GM19372 (cell line): ENCODE results near the gene FSTL4.

Experiments
- ATAC-seq: cut with Tn5 transposase; IDR thresholded peaks from one replicate; pipeline ENCODE4 v1.9.1; 2021; ENCODE audit warnings: mild to moderate bottlenecking, low read depth, moderate library complexity; ENCODE audit not compliant: unreplicated experiment

Gene FSTL4

DNA sequence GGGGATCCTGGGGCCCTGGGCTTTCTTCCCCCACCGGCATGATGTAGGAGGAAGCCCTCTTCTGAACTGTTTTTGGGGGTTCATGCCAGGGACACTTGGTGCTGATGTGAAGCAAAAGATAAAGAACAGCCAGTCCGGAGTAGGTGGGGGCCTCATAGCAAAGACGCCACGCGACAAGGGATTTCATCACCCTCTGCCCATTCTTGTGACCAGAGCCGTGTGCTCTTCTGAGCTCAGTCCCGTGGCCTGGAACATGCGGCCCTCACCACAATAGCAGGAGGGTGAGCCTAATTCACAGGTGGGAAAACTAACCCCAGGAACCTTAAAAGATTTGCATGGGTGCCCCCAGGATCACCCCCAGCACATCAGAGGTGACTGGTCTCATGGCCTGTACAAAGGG is 334.6 kb downstream of the FSTL4 start:
- ATAC-seq, result no peak

DNA sequence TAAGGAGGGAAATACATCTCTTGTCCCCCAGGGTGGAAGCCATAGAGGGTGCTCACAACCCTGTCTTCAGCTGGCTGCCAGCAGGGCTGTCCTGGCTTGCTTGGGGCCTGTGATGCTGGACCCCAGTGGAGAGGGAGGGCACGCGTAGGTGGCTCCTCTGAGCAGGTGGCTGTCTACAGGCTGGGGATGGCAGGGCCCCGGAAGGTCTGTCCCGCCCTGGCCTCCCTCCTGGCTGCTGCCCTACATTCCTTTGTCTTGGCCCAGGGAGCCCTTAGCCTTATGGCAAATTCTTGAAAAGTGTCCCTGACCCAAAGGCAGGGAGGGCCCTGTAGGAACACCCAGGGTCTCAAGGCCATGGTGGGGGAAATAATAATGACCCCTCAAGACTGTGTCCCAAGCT is 336.2 kb downstream of the FSTL4 start:
- no peak for ATAC-seq

DNA sequence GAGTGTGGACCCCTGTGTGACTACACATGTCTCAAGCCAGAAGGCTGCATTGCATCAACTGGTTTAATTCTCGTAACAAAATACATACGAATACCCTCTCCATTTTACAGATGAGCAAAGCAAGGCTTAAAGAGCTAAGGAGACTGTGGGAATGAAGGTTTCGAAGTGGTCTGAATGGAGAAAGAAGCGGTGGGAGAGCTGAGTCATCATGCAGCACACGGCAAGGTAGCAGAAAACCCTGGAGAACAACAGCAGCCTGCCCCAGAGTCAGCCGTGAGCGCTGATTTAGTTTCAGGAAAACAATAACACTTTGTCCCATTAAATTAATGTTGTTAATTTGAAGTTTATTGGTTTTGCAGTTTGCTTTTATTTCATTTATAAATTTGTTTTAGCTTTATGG is 336.7 kb downstream of the FSTL4 start:
- ATAC-seq, result no peak

DNA sequence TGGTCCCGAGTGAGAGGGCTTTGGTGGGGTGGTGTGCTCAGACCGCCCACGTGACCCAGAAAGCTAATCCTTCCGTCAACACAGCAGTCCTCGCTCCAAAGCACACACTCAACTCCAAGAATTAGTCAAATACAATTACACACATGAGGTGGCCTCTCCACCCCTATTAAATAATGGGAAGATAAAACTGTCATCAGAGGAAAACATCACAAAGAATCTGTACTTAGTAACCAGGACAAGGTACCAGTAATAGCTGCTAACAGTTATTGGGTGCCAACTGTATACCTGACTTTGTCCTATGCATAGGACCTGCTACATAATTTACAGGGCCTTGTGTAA is 337.8 kb downstream of the FSTL4 start:
- ATAC-seq, result no peak

DNA sequence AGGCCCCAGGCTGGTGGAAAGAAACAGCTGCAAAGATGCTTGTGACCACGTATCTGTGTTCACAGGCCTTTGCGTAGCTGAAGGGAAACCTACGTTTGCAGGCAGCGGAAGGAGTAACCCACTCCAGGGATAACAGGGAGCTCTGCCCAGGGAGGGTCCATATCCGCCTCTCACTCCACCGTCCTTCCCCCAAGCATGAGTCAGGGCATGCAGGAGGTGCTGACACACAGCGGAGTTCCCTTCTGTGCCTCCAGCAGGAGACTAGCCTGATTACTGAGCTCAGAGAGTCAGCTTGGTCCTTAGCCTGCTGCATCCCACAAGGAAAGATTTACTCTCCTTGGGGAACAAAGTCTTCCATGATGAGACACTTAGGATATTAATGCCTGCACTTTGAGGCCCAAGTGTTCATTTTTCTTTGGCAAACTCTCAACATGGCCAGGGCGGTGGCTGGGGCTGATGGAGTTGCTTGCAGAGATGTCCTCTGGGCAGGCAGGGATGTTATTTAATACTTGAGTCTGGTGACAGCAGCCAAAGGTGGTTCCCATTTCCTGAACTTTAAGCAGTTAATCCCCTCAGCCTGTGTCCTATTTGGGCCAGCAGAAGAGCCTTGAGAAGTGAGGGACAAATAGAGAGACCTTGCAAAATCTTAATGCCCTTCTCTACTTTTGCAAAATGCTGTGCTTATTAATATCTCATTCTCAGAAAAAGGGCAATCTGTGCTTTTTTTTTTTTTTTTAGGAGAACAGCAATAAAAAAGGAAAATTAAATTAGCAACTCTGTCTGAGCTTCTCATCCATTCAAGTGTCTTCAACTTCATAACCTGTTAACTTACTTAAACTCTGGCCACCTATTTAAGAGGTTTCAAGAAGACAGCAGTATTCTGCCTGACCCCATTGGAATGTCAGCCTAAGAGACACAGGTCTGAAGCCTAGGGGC is 338.4 kb downstream of the FSTL4 start:
- no peak for ATAC-seq

DNA sequence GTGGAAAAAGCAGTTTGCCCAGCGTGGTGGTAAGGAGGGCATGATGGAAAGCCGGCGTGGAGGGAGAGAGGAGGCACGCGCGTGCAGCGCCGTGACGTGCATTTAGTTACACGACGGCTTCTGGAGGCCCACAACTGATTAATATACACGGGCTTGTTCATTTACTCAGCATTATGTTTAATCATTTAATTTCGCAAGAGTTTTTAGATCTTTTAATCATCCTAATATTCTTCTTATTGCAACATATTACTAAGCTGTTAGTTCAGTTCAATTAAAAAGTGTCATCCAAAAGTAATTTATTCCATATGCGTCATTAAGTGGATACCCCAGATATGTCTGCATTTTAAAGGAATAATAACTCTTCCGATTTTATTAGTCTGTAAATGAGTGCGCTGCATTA is 340.0 kb downstream of the FSTL4 start:
- no peak for ATAC-seq

DNA sequence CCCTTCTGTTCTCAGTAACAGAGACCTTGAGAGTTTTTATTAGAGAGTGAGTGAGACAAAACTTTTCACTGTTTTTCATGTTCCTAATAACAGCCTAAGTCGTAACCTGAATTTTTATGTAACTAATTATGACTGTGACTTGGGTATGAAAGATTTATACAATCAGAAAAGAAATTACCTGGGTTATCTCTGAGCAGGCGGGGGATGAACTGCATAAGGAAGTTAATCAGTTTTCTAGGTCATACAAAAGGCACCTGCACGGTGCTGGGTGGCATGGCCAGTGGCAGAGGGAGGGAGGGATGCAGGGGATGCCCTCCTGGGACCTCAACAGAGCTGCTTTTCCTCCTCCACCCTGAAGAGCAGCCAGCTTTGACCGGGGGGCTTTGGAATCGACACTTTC is 340.7 kb downstream of the FSTL4 start:
- no peak for ATAC-seq

DNA sequence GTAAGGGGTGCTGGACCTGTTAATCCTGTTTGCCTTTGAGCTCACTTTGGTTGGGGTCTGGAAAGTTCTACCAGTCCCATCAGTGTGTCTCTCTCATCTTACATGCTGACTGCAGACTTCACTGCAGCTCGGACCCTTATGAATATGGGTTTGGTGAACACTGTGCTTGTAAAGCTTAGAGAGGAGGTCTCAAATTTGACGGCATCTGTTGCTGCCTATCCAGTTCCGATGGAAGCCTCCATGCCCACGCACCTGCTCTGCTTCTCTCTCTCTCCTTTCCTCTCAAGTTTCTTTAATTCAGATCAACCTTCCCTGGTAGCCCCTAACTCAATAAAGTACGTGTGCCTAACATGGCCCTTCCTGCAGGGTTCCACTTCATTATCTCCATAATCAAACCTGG is 342.6 kb downstream of the FSTL4 start:
- ATAC-seq, result no peak

DNA sequence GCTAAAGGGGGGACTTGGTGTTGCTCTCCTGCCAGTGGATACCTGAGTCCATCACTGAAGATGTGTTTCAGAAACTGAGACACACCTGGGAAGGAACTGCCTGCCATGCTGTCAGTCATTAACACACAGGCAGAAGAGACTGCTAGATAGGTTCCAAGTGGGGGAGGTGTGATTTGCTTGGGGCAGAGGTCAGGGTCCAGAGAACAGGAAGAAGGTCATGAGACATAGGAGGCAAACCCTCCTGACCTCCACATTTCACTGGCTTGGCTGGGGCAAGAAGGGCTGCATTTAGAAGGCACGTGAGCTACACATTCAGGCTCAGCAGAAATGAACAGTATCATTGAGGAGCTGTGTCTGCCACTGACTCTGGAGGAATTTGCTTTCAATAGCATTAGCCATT is 344.7 kb downstream of the FSTL4 start:
- no peak for ATAC-seq

DNA sequence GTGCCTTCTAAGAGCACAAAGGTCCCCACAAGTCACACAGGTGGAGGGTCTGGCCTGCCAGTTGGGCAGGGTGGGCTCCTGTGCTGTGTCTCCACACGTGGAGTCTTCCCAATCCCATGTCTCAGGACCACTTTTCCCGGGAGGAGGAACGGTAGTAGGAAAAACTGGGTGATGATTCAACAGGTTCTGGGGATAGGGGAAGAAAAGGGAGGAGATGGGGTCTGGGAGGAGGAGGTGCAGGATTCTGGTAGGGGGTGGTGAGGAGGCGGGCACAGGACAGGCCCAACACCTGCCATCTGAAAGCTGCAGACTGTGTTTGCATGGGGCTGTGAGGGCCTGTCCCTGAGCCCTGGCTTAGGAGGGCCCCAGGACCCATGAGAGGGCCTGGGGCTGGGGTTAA is 345.4 kb downstream of the FSTL4 start:
- no peak for ATAC-seq

DNA sequence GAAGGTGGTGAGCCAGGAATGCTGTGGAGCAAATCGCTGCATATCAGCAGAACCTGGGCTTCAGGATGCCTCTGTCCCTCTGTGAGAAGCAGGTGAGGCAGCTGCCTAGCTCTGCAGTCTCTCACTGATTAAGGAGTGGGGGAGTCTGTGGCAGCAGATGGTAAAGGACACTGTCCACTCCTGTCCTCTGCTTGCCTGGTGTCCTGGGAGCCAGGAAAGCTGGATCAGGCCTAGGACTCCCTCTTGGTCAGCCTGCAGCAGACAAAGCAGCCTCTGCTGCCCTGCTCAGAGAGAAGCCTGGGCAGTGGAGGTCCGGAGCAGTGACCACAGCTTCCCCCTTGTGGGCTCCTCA is 345.8 kb downstream of the FSTL4 start:
- ATAC-seq, result no peak

DNA sequence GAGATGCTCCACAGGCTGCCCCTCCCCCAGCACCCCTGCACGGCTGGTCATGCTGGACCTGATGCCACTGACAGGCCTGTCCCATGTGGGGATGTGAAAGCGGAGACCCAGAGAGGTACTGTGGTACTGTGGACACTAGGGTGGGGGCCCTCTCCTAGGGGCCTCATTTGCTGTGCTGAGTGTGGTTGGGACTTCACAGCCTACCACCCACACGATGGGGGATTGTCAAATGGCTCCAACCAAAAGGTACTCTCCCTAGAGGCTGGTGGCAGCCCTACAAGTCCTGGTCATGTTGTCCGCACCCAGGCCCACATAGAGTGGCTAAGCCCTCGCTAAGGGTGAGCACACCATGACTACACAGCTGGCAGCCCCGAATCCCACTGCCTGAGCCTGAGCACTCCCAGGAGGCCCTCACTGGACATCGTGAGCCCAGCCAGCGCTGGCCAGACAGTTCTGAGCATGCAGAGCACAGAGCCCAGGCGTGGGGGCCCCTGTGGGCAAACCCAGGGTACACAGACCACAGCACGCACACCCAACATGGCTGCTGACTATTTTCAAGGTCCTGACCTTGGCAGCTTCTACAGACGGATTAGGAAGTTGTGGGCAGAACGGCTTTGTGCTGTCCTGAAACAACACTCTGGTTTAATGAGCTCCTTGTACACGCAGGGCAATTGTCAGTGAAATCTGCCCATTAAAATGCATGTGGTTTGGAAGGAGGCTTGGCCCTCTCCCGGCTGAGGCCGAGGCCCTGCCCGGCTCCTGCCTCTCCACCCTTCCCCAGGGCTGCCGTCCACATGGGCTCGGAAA is 346.4 kb downstream of the FSTL4 start:
- no peak for ATAC-seq

DNA sequence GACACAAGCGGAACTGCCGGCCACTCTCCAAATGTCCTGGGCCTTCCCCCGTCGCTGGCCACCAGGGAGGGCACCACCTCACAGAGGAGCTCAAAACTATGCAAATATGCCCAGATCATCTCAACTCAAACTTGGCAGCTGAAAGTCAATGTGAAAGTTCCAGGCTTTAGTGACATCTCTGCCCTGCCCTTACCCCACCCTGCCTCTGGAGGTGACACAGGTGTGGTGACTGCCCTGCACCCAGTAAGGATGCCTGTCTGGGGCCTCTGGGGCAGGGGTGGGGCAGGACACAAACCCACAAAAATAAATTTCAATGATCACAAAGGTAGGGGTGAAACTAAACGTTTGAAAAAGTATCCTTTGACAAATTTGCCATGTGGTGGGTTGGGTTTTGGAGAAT is 347.1 kb downstream of the FSTL4 start:
- ATAC-seq, result no peak

DNA sequence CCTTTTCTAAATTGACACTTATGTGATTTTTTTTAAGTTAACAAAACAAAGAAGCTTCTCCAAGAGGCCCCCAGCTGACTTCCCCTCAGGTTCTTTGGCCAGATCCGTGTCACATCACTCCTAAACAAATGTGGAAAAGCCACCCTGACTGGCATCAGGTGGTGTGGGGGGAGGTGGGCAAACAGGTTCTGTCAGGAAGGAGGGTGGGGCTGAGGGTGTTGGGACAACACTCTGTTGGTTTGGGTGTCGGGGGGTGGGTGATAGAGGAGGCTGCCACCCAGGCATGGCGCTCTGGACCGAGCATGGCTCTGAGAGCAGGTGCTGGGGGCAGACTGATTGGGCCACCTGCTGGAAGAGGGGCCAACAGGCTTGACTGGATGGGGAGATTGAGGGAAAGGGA is 349.7 kb downstream of the FSTL4 start:
- ATAC-seq, result no peak

DNA sequence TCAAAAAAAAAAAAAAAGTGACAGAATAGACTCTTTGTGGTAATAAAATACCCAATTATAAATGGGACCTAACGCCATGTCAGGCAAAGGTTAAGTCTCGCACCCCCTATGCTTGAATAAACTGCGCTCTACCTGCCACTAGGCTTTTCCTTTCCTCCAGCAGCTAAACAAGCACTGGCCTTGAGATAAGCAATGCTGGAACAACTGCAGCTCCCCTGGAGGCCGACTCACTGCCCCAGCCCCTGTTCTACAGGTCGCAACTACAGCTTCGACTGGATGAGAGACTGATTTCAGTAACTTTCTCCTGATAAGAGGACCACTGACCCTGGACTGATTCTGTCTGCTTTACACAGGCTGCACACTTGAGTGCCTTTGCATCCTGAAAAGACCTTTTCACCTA is 350.3 kb downstream of the FSTL4 start:
- no peak for ATAC-seq

DNA sequence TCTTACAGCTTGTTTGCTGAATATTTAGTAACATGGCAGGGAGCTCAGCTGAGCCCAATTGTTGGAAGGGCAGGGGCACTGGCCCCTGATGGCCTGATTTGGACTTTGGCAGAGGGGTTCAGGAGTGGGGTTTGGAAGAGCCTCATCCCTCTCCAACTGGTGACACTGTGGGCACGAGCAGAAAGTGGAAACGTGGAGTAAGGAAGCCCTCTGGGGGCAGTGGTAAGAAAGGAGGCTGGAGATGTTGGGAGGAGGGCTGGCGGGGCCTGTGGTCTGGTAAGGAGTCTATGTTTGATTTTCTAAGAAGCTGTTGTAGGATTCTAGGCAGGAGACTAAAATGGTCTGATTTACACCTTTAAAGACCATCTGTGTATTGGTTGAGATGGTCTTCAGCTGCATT is 351.6 kb downstream of the FSTL4 start:
- ATAC-seq, result no peak

DNA sequence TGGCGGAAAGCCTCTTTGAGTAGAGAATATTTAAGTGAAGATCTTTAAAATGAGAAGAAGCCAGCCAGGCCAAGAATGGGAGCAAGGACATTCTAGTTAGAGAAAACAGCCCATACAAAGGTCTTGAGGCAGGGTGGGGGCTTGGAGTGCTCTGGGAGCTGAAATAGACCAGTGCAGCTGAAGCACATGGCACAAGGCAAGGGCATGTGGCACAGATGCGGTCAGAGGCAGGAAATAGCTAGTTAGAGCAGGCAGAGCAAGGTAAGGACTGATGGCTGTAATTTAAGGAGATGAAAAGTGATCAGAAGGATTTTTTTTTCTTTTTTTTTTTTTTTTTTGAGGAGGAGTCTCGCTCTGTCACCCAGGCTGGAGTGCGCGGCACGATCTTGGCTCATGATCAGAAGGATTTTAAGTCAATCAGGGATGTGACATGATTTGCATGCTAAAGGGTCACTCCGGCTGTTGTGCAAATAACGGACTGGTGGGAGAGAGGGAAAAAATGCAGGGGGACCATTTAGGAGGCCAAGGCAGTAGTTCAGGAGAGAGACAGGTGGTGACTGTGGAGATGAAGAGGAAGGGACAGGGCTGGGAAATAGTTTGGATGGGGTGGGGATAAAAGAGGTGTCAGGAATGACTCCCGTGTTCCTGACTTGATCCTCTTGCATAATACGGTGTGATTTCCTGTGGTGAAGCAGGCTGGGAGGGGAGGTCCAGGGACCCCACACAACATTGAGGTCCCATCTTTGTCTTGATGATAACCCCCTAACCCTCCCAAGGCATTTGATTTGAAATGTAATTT is 352.9 kb downstream of the FSTL4 start:
- no peak for ATAC-seq

DNA sequence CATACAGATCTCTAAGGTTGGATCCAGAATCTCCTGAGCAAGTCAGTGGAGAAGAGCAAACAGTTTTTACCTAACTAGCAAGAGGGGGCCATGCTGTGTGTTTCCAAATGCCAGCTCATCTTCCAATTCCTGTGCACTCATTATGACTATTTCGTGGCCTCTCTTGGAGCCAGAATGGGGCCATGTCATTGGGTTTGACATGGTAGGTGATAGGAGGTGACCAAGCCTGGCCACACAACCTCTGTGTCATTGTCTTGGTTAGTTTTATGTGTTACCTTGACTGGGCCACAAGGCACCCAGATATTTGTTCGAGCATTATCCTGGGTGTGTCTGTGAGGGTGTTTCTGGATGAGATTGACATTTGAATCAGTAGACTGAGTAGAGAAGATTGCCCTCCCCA is 354.4 kb downstream of the FSTL4 start:
- ATAC-seq, result no peak

DNA sequence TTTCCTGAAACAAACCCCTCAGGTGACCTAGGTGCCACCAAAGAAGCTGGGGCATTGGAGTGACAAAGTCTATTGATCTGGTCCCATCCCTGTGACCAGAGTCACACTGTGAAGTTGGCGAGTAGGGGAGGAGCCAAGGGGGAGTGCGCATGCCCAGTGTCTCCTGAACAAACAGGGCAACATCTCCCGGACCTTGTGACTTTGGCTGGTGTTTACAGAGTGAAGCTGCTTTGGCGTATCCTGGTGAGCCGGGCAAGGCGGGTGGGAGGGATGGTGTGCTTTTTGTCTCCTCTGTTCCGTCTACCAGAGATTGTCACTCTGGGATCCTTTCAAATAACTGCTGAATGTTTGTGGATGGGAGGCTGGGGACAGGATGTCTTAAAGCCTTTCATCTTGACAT is 356.1 kb downstream of the FSTL4 start:
- ATAC-seq, result no peak

DNA sequence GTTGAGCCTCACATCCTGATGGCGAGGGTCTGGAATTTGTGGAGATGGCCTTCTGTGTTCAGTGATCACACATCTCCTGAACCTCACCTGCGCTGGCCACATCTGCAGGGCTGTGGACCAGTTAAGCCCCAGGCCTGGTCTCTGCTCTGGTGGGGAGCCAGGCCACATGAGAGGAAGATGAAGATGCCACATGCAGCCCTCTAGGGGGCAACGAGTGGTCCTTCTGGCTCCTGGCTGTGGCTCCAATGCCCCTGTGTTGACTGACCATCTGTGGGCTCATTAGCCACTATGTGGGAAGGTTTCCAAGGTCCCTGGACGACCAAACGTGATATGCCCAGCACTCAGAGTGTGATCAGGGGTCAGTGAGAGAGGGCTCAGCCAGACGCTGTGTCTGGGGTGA is 357.5 kb downstream of the FSTL4 start:
- no peak for ATAC-seq

DNA sequence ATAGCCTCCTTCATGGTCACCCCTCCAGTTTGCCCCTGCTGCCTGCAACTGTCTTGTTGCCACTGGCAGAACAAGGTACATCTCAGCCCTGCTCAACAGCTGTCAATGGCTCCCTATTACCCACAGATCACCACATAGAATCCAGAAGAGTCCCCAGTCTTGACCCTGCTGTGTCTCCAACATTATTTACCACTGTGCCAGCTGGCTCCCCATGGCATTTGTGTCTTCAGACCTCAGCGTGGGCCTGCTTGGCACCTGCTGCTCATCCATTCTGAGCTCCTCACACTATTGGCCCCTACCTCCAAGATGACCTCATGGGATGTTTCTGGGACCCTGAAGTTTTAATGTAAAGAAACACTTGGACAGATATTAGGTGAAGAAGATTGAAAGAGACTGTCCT is 358.7 kb downstream of the FSTL4 start:
- ATAC-seq, result no peak
